GM06990 (cell line): Measurements from ENCODE around the gene ZNRF1.

Source experiments
- DNase-seq: peaks from one replicate; pipeline ENCODE4 v3.0.0-alpha.2; 2011; ENCODE audit not compliant: insufficient read length; ENCODE audit errors: extremely low read depth
- H3K27me3 ChIP-seq: replicated peaks from 2 replicates; pipeline ENCODE4 v1.6.0; 2011; ENCODE audit warnings: low read length; ENCODE audit not compliant: control insufficient read depth, insufficient read depth
- H3K36me3 ChIP-seq: 2 replicates; pipeline ENCODE4 v1.5.1; 2011; ENCODE audit warnings: low read length; ENCODE audit not compliant: control insufficient read depth, insufficient read depth
- H3K4me3 ChIP-seq: replicated peaks from 2 replicates; pipeline ENCODE4 v1.5.1; 2011; ENCODE audit warnings: low read depth, mild to moderate bottlenecking, control low read depth, low read length
- TF ChIP-seq, protein P1 (sequence below): IDR thresholded peaks from 2 replicates; pipeline ENCODE4 v1.5.1; 2011; ENCODE audit warnings: low read length, control low read depth, mild to moderate bottlenecking, inconsistent platforms; ENCODE audit not compliant: insufficient read depth, poor library complexity, severe bottlenecking

Gene ZNRF1

GRCh38 chr16:75080205-75081029 is 81.6 kb downstream of the ZNRF1 start:
- no peak for DNase-seq
- TF ChIP-seq, protein P1, sequence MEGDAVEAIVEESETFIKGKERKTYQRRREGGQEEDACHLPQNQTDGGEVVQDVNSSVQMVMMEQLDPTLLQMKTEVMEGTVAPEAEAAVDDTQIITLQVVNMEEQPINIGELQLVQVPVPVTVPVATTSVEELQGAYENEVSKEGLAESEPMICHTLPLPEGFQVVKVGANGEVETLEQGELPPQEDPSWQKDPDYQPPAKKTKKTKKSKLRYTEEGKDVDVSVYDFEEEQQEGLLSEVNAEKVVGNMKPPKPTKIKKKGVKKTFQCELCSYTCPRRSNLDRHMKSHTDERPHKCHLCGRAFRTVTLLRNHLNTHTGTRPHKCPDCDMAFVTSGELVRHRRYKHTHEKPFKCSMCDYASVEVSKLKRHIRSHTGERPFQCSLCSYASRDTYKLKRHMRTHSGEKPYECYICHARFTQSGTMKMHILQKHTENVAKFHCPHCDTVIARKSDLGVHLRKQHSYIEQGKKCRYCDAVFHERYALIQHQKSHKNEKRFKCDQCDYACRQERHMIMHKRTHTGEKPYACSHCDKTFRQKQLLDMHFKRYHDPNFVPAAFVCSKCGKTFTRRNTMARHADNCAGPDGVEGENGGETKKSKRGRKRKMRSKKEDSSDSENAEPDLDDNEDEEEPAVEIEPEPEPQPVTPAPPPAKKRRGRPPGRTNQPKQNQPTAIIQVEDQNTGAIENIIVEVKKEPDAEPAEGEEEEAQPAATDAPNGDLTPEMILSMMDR = no peak
- Histone ChIP-seq H3K36me3 (no peaks in the 10 kb centered on the region), H3K4me3 (no peak overlapping the region), H3K27me3 (no peaks in the 10 kb centered on the region)

GRCh38 chr16:75081179-75081859 is 82.5 kb downstream of the ZNRF1 start:
- Histone ChIP-seq H3K27me3 (no peaks in the 10 kb centered on the region), H3K4me3 (no peak overlapping the region)
- DNase-seq = no peak

GRCh38 chr16:75083813-75084212 is 85.0 kb downstream of the ZNRF1 start:
- TF ChIP-seq, protein P1 = no peak
- no peaks in the 10 kb centered on the region for H3K27me3 ChIP-seq
- no peak for DNase-seq
- no peak overlapping the region for H3K4me3 ChIP-seq
- H3K36me3 ChIP-seq = no peaks in the 10 kb centered on the region

More at GRCh38 chr16:75081179-75081859, 82.5 kb downstream of the ZNRF1 start:
- TF ChIP-seq, protein P1 = no peak
- H3K36me3 ChIP-seq = no peaks in the 10 kb centered on the region

DNA sequence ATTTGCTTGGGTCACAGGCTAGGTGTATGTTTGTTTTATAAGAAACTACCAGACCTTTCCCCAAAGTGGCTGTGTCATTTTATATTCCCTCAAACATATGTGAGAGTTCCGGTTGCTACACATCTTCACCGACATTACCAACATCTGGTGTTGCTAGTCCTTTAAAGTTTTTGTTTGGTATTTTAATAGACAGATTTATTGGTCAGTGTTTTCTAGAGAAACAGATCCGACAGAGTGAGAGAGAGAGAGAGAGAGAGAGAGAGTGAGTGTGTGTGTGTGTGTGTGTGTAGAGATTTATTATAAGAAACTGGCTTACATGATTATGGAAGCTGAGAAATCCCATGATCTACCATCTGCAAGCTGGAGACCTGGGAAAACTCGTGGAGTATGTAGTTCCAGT is 86.7 kb downstream of the ZNRF1 start:
- no peak for DNase-seq
- H3K4me3 ChIP-seq = no peak overlapping the region
- no peaks in the 10 kb centered on the region for H3K27me3 ChIP-seq
- no peaks in the 10 kb centered on the region for H3K36me3 ChIP-seq
- TF ChIP-seq, protein P1 = no peak

- Histone ChIP-seq H3K27me3 (no peaks in the 10 kb centered on the region), H3K4me3 (no peak overlapping the region), H3K36me3 (no peaks in the 10 kb centered on the region)
- TF ChIP-seq, protein P1 = no peak
- DNase-seq = no peak
Measured at GRCh38 chr16:75086281-75086680, 87.5 kb downstream of the ZNRF1 start.
